ENCODE data around the gene SOHLH1. TPM values are rescaled to one million over a fixed set of nuclear protein-coding genes. Genes with fewer than 3 reads are reported as not detected.
A peak's percentile ranks its signal among the peaks of the same experiment; 100 is the strongest.

SOHLH1 gene
- total and polyA plus RNA-seq, 2 of the 13 experiments (the other 11 are each of a cell fraction or from before 2014, with no cell fraction given), result 0.15 TPM

DNA sequence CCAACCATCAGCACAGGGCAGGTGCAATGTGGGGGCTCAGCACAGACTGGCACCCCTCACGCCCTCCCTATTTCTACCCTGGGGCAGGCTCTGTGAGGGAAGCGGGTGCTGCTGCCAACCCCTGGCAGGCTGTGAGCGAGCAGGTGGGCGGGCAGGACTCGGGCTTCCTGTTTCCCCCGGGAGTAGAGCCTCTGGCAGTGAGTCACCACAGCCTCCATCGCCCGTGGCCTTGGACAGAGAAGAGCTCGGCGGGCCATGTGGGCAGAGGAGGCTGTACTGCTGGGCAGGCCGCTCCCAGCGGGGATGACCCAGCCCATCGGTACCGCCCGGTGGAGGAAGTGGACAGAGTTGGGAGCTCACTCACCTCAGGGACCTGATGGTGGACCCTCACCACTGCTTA is 19.3 kb upstream of the SOHLH1 start:
- peaks cover 10% of the 10 kb centered on the region; the same call in 1 of the 2 replicates for H4K20me1 ChIP-seq (ENCODE audit: insufficient read depth, low read length)
- BruUV-seq (replicated peaks), result no TSS peak
- no peak for FAIRE-seq
- intact Hi-C loops (cut with micrococcal nuclease; ENCODE audit: unreplicated experiment) (no loop called here), in situ Hi-C loops (cut with HindIII; ENCODE audit: extremely low pct_ligation_motif_present, low pct_unique_long_range_greater_than_20kb) (no loop called here)
- no peaks in the 10 kb centered on the region for H3K4me1 ChIP-seq (ENCODE audit: insufficient read depth, low read length)
- H3K79me2 ChIP-seq (ENCODE audit: insufficient read depth, low read length), result no peaks in the 10 kb centered on the region
- no peak overlapping the region for H3K4me3 ChIP-seq (replicated peaks in 1 of 3; ENCODE audit: insufficient read depth in 1 of 3, low read depth in 2 of 3, low read length in 3 of 3)
- ChIA-PET CTCF (ENCODE audit: low intra/inter-chr PET ratio, low total read pairs) (no interaction called here), POLR2A (interaction anchor here (0.8 kb wide), 1 partner anchor 13 kb away, joined by 3 read pairs; no protein-coding TSS in a partner anchor)
- no peak overlapping the region for H2AFZ ChIP-seq (ENCODE audit: low read length)
- peak; percentile 78 for ATAC-seq
- DNase-seq (ENCODE audit: low spot score), result peak; percentile 40
- no peaks in the 10 kb centered on the region for H3K9me3 ChIP-seq (ENCODE audit: low read length)
- peak overlapping the region; percentile 7; the same call in 1 of the 2 replicates for H3K4me2 ChIP-seq (ENCODE audit: low read depth, low read length)
- H3K27ac ChIP-seq (ENCODE audit: extremely low read length, insufficient read depth, low read length), result no peak overlapping the region
- WGBS (ENCODE audit: low lambda C conversion rate), result 0% methylated on average over 9 of the region's 15 CpGs
- H3K36me3 ChIP-seq (replicated peaks in 1 of 2; ENCODE audit: control insufficient read depth in 1 of 2, insufficient read depth in 2 of 2, low read length in 2 of 2), result no peaks in the 10 kb centered on the region
- peaks cover 26 to 84% of the 10 kb centered on the region in 2 experiments; a peak in 4 of 5 replicates for H3K27me3 ChIP-seq (ENCODE audit: control insufficient read depth in 1 of 2, insufficient read depth in 2 of 2, low read length in 2 of 2)
- H3K9ac ChIP-seq (ENCODE audit: insufficient read depth, low read depth, low read length), result no peak overlapping the region
- TF ChIP-seq SETDB1 (CRISPR knock-in tag; IDR thresholded peaks at IDR 0.05; ENCODE audit: borderline replicate concordance), result no peak
- TF ChIP-seq, protein P1, sequence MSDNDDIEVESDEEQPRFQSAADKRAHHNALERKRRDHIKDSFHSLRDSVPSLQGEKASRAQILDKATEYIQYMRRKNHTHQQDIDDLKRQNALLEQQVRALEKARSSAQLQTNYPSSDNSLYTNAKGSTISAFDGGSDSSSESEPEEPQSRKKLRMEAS (IDR thresholded peaks at IDR 0.05), result 0 out of 2 replicates have a peak, but pooled peaks have one; percentile 18
- TF ChIP-seq FOSL2 (CRISPR knock-in tag; IDR thresholded peaks at IDR 0.05), result peak; percentile 91
- TF ChIP-seq GABPB1 (CRISPR knock-in tag; IDR thresholded peaks at IDR 0.05), result peak; percentile 73
- TF ChIP-seq, protein P2, sequence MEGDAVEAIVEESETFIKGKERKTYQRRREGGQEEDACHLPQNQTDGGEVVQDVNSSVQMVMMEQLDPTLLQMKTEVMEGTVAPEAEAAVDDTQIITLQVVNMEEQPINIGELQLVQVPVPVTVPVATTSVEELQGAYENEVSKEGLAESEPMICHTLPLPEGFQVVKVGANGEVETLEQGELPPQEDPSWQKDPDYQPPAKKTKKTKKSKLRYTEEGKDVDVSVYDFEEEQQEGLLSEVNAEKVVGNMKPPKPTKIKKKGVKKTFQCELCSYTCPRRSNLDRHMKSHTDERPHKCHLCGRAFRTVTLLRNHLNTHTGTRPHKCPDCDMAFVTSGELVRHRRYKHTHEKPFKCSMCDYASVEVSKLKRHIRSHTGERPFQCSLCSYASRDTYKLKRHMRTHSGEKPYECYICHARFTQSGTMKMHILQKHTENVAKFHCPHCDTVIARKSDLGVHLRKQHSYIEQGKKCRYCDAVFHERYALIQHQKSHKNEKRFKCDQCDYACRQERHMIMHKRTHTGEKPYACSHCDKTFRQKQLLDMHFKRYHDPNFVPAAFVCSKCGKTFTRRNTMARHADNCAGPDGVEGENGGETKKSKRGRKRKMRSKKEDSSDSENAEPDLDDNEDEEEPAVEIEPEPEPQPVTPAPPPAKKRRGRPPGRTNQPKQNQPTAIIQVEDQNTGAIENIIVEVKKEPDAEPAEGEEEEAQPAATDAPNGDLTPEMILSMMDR (CRISPR knock-in tag; IDR thresholded peaks at IDR 0.05), result peak; percentile 19; the same call in 1 of the 2 replicates
- no peak for TF ChIP-seq SNAPC2 (CRISPR knock-in tag; IDR thresholded peaks at IDR 0.05)
- TF ChIP-seq POLR2AphosphoS2 (IDR thresholded peaks at IDR 0.05; ENCODE audit: low read depth, low read length), result no peak
- 0 out of 2 replicates have a peak, but pooled peaks have one; percentile 42 for TF ChIP-seq ELF1 (CRISPR knock-in tag; IDR thresholded peaks at IDR 0.05)
- TF ChIP-seq, protein P3, sequence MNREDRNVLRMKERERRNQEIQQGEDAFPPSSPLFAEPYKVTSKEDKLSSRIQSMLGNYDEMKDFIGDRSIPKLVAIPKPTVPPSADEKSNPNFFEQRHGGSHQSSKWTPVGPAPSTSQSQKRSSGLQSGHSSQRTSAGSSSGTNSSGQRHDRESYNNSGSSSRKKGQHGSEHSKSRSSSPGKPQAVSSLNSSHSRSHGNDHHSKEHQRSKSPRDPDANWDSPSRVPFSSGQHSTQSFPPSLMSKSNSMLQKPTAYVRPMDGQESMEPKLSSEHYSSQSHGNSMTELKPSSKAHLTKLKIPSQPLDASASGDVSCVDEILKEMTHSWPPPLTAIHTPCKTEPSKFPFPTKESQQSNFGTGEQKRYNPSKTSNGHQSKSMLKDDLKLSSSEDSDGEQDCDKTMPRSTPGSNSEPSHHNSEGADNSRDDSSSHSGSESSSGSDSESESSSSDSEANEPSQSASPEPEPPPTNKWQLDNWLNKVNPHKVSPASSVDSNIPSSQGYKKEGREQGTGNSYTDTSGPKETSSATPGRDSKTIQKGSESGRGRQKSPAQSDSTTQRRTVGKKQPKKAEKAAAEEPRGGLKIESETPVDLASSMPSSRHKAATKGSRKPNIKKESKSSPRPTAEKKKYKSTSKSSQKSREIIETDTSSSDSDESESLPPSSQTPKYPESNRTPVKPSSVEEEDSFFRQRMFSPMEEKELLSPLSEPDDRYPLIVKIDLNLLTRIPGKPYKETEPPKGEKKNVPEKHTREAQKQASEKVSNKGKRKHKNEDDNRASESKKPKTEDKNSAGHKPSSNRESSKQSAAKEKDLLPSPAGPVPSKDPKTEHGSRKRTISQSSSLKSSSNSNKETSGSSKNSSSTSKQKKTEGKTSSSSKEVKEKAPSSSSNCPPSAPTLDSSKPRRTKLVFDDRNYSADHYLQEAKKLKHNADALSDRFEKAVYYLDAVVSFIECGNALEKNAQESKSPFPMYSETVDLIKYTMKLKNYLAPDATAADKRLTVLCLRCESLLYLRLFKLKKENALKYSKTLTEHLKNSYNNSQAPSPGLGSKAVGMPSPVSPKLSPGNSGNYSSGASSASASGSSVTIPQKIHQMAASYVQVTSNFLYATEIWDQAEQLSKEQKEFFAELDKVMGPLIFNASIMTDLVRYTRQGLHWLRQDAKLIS (CRISPR knock-in tag; IDR thresholded peaks at IDR 0.05), result no peak
- TF ChIP-seq, protein P4, sequence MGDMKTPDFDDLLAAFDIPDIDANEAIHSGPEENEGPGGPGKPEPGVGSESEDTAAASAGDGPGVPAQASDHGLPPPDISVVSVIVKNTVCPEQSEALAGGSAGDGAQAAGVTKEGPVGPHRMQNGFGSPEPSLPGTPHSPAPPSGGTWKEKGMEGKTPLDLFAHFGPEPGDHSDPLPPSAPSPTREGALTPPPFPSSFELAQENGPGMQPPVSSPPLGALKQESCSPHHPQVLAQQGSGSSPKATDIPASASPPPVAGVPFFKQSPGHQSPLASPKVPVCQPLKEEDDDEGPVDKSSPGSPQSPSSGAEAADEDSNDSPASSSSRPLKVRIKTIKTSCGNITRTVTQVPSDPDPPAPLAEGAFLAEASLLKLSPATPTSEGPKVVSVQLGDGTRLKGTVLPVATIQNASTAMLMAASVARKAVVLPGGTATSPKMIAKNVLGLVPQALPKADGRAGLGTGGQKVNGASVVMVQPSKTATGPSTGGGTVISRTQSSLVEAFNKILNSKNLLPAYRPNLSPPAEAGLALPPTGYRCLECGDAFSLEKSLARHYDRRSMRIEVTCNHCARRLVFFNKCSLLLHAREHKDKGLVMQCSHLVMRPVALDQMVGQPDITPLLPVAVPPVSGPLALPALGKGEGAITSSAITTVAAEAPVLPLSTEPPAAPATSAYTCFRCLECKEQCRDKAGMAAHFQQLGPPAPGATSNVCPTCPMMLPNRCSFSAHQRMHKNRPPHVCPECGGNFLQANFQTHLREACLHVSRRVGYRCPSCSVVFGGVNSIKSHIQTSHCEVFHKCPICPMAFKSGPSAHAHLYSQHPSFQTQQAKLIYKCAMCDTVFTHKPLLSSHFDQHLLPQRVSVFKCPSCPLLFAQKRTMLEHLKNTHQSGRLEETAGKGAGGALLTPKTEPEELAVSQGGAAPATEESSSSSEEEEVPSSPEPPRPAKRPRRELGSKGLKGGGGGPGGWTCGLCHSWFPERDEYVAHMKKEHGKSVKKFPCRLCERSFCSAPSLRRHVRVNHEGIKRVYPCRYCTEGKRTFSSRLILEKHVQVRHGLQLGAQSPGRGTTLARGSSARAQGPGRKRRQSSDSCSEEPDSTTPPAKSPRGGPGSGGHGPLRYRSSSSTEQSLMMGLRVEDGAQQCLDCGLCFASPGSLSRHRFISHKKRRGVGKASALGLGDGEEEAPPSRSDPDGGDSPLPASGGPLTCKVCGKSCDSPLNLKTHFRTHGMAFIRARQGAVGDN (CRISPR knock-in tag; IDR thresholded peaks at IDR 0.05), result peak; percentile 54
- TF ChIP-seq DNMT1 (CRISPR knock-in tag; IDR thresholded peaks at IDR 0.05), result no peak

All from HepG2 (cell line).